PC-9 (cell line): Measurements from ENCODE around the gene PRLR. TPM values are rescaled to one million over a fixed set of nuclear protein-coding genes. Genes with fewer than 3 reads are reported as not detected.

Experiments used
- BruUV-seq: library from RNA; stranded (reverse); fragments of 400-500 nt; replicated peaks from 2 replicates; lab custom pipeline; 2021; lab: Mats Ljungman, UMichigan
- CTCF ChIA-PET: fragments of 300-600 bp; sonication (Branson Sonifier 250); formaldehyde crosslinking; loops from one replicate; lab custom pipeline; 2022; ENCODE audit warnings: antibody characterized with exemption; lab: Charles Lee
- POLR2A ChIA-PET: fragments of 300-600 bp; sonication (Branson Sonifier 250); formaldehyde crosslinking; loops from one replicate; lab custom pipeline; 2022; ENCODE audit warnings: antibody characterized with exemption; ENCODE audit not compliant: unreplicated experiment; lab: Charles Lee
- DNase-seq, 2 experiments: peaks; one replicate each; pipeline versions ENCODE4 v3.0.0 to v3.0.0-alpha.2; 2015 to 2022; ENCODE audit warnings: mixed read lengths in 1 of 2
- H2AFZ ChIP-seq: fragments of 200-600 bp; sonication (generic); 2 replicates; pipeline ENCODE4 v1.8.1; 2017; ENCODE audit warnings: antibody characterized with exemption
- H3F3A ChIP-seq: fragments of 200-600 bp; sonication (generic); 2 replicates; pipeline ENCODE4 v1.8.1; 2017; ENCODE audit warnings: antibody characterized with exemption, mild to moderate bottlenecking, low read depth; ENCODE audit not compliant: insufficient read depth
- H3K27ac ChIP-seq: fragments of 200-600 bp; sonication (generic); 2 replicates; pipeline ENCODE4 v1.6.1; 2016; ENCODE audit warnings: mixed run types
- H3K27me3 ChIP-seq: fragments of 200-600 bp; sonication (generic); 2 replicates; pipeline ENCODE4 v1.6.1; 2016; ENCODE audit warnings: low read depth, mixed run types; ENCODE audit not compliant: insufficient read depth
- H3K36me3 ChIP-seq: fragments of 200-600 bp; sonication (generic); 2 replicates; pipeline ENCODE4 v1.6.1; 2016; ENCODE audit warnings: low read depth, mixed run types
- H3K4me1 ChIP-seq: fragments of 200-600 bp; sonication (generic); replicated peaks from 2 replicates; pipeline ENCODE4 v1.6.1; 2016; ENCODE audit warnings: mixed run types; ENCODE audit not compliant: insufficient read depth
- H3K4me2 ChIP-seq: fragments of 200-600 bp; sonication (generic); 2 replicates; pipeline ENCODE4 v1.6.1; 2017; ENCODE audit warnings: mixed run types
- H3K4me3 ChIP-seq: fragments of 200-600 bp; sonication (generic); 2 replicates; pipeline ENCODE4 v1.6.1; 2016; ENCODE audit warnings: mixed run types
- H3K79me2 ChIP-seq: fragments of 200-600 bp; sonication (generic); 2 replicates; pipeline ENCODE4 v1.6.1; 2017; ENCODE audit warnings: low read depth, mixed run types
- H3K9me2 ChIP-seq: fragments of 200-600 bp; sonication (generic); 2 replicates; pipeline ENCODE4 v1.8.1; 2017; ENCODE audit warnings: mild to moderate bottlenecking; ENCODE audit not compliant: insufficient read depth
- H3K9me3 ChIP-seq: fragments of 200-600 bp; sonication (generic); 2 replicates; pipeline ENCODE4 v1.8.1; 2016; ENCODE audit warnings: low read depth; ENCODE audit not compliant: insufficient read depth
- H4K20me1 ChIP-seq: fragments of 200-600 bp; sonication (generic); 2 replicates; pipeline ENCODE4 v1.8.1; 2017; ENCODE audit not compliant: insufficient read depth
- CTCF ChIP-seq: fragments of 200-600 bp; sonication (generic); conservative IDR thresholded peaks from 2 replicates; pipeline ENCODE4 v1.6.1; 2017; ENCODE audit warnings: mixed run types, antibody characterized with exemption, mild to moderate bottlenecking, moderate library complexity
- EZH2 ChIP-seq: fragments of 200-600 bp; sonication (generic); IDR thresholded peaks from 2 replicates; pipeline ENCODE4 v1.8.0; 2017; ENCODE audit warnings: antibody characterized with exemption, low read depth
- intact Hi-C: fragments of 100-400 bp; cut with micrococcal nuclease; formaldehyde crosslinking; loops from one replicate; pipeline ENCODE4 v1.10.0; 2022; ENCODE audit not compliant: unreplicated experiment
- total RNA-seq: library from RNA; stranded (reverse); gene quantifications from 2 replicates; pipeline ENCODE4 v1.2.3, GENCODE V29; 2021

The PRLR gene
- total RNA-seq, 1 experiment from 2014 or later, result not detected

GRCh38 chr5:35042781-35043180 lies 187.5 kb downstream of the PRLR start:
- TF ChIP-seq CTCF, result no peak
- TF ChIP-seq EZH2, result no peak
- peaks cover 97% of the 10 kb centered on the region for H3K27me3 ChIP-seq
- ChIA-PET CTCF (no interaction called here), POLR2A (interaction anchor here (0.5 kb wide), 1 partner anchor 577 kb away, joined by 3 read pairs; no protein-coding TSS in a partner anchor)
- no peak for DNase-seq
- H3K79me2 ChIP-seq, result no peaks in the 10 kb centered on the region
- H2AFZ ChIP-seq, result no peak overlapping the region
- no peak overlapping the region for H3K4me2 ChIP-seq
- H4K20me1 ChIP-seq, result no peaks in the 10 kb centered on the region
- no peaks in the 10 kb centered on the region for H3F3A ChIP-seq
- H3K27ac ChIP-seq, result no peak overlapping the region
- no peaks in the 10 kb centered on the region for H3K36me3 ChIP-seq
- H3K4me1 ChIP-seq, result no peaks in the 10 kb centered on the region
- H3K9me3 ChIP-seq, result no peaks in the 10 kb centered on the region
- no peaks in the 10 kb centered on the region for H3K9me2 ChIP-seq
- BruUV-seq, result no TSS peak
- intact Hi-C loops, result no loop called here
- no peak overlapping the region for H3K4me3 ChIP-seq

GRCh38 chr5:35041261-35041660 lies 189.0 kb downstream of the PRLR start:
- H3F3A ChIP-seq, result no peaks in the 10 kb centered on the region
- no peaks in the 10 kb centered on the region for H3K9me3 ChIP-seq
- no peaks in the 10 kb centered on the region for H3K9me2 ChIP-seq
- H3K27me3 ChIP-seq, result peaks cover 97% of the 10 kb centered on the region
- no peak overlapping the region for H3K4me2 ChIP-seq
- H3K4me3 ChIP-seq, result no peak overlapping the region
- no peak overlapping the region for H3K27ac ChIP-seq
- H4K20me1 ChIP-seq, result no peaks in the 10 kb centered on the region
- no peak for DNase-seq
- BruUV-seq, result no TSS peak
- ChIA-PET CTCF (no interaction called here), POLR2A (no interaction called here)
- no peaks in the 10 kb centered on the region for H3K79me2 ChIP-seq
- no peak overlapping the region for H2AFZ ChIP-seq
- intact Hi-C loops, result no loop called here
- no peaks in the 10 kb centered on the region for H3K4me1 ChIP-seq
- no peaks in the 10 kb centered on the region for H3K36me3 ChIP-seq
- no peak for TF ChIP-seq EZH2
- TF ChIP-seq CTCF, result no peak

GRCh38 chr5:35038891-35039290 lies 191.4 kb downstream of the PRLR start:
- Histone ChIP-seq H3K79me2 (no peaks in the 10 kb centered on the region), H4K20me1 (no peaks in the 10 kb centered on the region), H3K36me3 (no peaks in the 10 kb centered on the region), H3K9me2 (no peaks in the 10 kb centered on the region), H3K4me2 (no peak overlapping the region), H3K27ac (no peak overlapping the region), H3K4me3 (no peak overlapping the region), H3K9me3 (no peaks in the 10 kb centered on the region), H3K4me1 (no peaks in the 10 kb centered on the region), H3F3A (no peaks in the 10 kb centered on the region), H2AFZ (no peak overlapping the region), H3K27me3 (peaks cover 98% of the 10 kb centered on the region)
- ChIA-PET POLR2A (no interaction called here), CTCF (no interaction called here)
- TF ChIP-seq EZH2 (no peak), CTCF (no peak)
- no peak for DNase-seq
- intact Hi-C loops, result no loop called here
- no TSS peak for BruUV-seq
